Coronary artery (tissue), 2 donors: ENCODE results near the gene FANCB.
A peak's percentile ranks its signal among the peaks of the same experiment; 100 is the strongest.

Experiments
- DNase-seq: peaks from one replicate; pipeline ENCODE4 v3.0.0-alpha.2; 2017; ENCODE audit warnings: low spot score
- H3K27ac ChIP-seq, 2 donors: fragments of 200-600 bp; sonication (generic); one replicate each; pipeline ENCODE4 v1.5.1; 2016 to 2019
- H3K4me3 ChIP-seq: fragments of 200-600 bp; sonication (generic); 2 replicates; pipeline ENCODE4 v1.5.1; 2016; ENCODE audit warnings: mild to moderate bottlenecking, moderate library complexity
- TF ChIP-seq, protein P1 (sequence below): fragments of 200-600 bp; sonication (generic); IDR thresholded peaks from one replicate; pipeline ENCODE4 v1.5.1; 2019; ENCODE audit warnings: antibody characterized with exemption

Gene FANCB

GRCh38 chrX:14872851-14873675 lies at the start of gene FANCB, which contains the start of gene MOSPD2:
Gene FANCB (minus strand): TSS chrX:14873069. CDS start chrX:14865510, 7,559 bp downstream.
Gene MOSPD2 (plus strand): TSS chrX:14873421. CDS start chrX:14873529, 108 bp downstream.
- Histone ChIP-seq H3K27ac (peak within 1 kb of the TSS; percentile 57 to 85), H3K4me3 (peak within 1 kb of the TSS; percentile 75)
- TF ChIP-seq, protein P1, sequence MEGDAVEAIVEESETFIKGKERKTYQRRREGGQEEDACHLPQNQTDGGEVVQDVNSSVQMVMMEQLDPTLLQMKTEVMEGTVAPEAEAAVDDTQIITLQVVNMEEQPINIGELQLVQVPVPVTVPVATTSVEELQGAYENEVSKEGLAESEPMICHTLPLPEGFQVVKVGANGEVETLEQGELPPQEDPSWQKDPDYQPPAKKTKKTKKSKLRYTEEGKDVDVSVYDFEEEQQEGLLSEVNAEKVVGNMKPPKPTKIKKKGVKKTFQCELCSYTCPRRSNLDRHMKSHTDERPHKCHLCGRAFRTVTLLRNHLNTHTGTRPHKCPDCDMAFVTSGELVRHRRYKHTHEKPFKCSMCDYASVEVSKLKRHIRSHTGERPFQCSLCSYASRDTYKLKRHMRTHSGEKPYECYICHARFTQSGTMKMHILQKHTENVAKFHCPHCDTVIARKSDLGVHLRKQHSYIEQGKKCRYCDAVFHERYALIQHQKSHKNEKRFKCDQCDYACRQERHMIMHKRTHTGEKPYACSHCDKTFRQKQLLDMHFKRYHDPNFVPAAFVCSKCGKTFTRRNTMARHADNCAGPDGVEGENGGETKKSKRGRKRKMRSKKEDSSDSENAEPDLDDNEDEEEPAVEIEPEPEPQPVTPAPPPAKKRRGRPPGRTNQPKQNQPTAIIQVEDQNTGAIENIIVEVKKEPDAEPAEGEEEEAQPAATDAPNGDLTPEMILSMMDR = no peak
- peak; percentile 95 for DNase-seq

- TF ChIP-seq, protein P1 = no peak
- DNase-seq = no peak
- H3K4me3 ChIP-seq = no peak overlapping the region
- no peak overlapping the region for H3K27ac ChIP-seq
Observed at GRCh38 chrX:14922437-14922836, 49.6 kb upstream of the FANCB start.

- DNase-seq = no peak
- no peak overlapping the region for H3K4me3 ChIP-seq
- no peak overlapping the region for H3K27ac ChIP-seq
- TF ChIP-seq, protein P1 = no peak
Observed at GRCh38 chrX:14920196-14920595, 47.3 kb upstream of the FANCB start.

DNA sequence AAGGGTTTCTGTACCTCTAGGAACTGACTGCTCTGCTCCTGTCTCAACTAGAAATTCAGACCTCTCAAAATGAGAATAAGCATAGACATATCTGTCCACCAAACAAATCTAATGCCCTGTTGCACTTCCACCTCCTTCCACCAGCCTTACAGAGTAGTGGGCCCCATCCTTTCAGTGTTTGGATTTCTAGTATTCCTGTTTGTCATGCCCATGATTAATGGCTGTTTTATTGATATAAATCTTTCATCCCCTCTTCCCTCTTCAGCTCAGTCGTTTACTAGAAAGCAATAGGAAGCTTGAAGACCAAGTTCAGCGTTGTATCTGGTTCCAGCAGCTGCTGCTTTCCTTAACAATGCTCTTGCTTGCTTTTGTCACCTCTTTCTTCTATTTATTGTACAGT lies 46.5 kb upstream of the FANCB start:
- TF ChIP-seq, protein P1 = no peak
- Histone ChIP-seq H3K4me3 (no peak overlapping the region), H3K27ac (no peak overlapping the region)
- DNase-seq = no peak

GRCh38 chrX:14916017-14916674 lies 43.3 kb upstream of the FANCB start:
- no peak for DNase-seq
- no peak overlapping the region for H3K27ac ChIP-seq
- H3K4me3 ChIP-seq = no peak overlapping the region
- TF ChIP-seq, protein P1 = no peak

DNA sequence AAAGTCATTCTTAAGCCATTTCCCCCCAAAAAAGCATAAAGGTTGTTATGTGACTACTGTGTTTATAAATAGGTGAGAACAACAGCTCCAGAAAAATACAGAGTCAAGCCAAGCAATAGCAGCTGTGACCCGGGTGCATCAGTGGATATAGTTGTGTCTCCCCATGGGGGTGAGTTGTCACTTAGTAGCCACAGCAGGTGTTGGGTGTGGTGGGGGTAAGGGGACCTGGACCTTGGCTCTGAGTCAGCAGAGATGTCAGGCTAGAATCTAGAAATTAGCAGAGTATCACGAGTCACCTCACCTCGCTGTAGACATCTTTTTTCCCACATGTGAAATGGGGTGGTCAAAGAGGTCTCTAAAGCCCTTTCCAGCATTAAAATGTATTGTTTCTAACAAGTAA lies 42.7 kb upstream of the FANCB start:
- no peak for DNase-seq
- Histone ChIP-seq H3K27ac (no peak overlapping the region), H3K4me3 (no peak overlapping the region)
- TF ChIP-seq, protein P1 = no peak
